CD4-positive, alpha-beta T cell (primary cell): ENCODE measurements around the gene CDK5RAP2. TPM values are rescaled to one million over a fixed set of nuclear protein-coding genes. Genes with fewer than 3 reads are reported as not detected.

Experiments
- ATAC-seq: fragments of 200-7000 bp; cut with Tn5 transposase; one replicate; pipeline ENCODE4 v1.10.0; 2022; ENCODE audit warnings: mild to moderate bottlenecking; ENCODE audit not compliant: poor library complexity
- CTCF ChIA-PET: fragments of 350-600 bp; sonication (Branson Sonifier 250); formaldehyde crosslinking; loops from one replicate; lab custom pipeline; 2021; ENCODE audit warnings: antibody characterized with exemption, inconsistent platforms; lab: Charles Lee
- POLR2A ChIA-PET: fragments of 350-600 bp; sonication (Branson Sonifier 250); formaldehyde crosslinking; loops from one replicate; lab custom pipeline; 2021; ENCODE audit warnings: antibody characterized with exemption, inconsistent platforms; lab: Charles Lee
- DNase-seq, 14 experiments: peaks; one replicate each; pipeline ENCODE4 v3.0.0-alpha.2; 2013 to 2020; ENCODE audit warnings: mixed read lengths in 2 of 14
- H3K27ac ChIP-seq, 2 donors: one replicate each; pipeline versions ENCODE4 v1.5.1 to v1.7.0; 2013; ENCODE audit warnings: low read length in 2 of 2, low read depth in 1 of 2, mild to moderate bottlenecking in 1 of 2
- H3K27me3 ChIP-seq, 2 experiments: 1 replicate in 1 of 2; 2 replicates in 1 of 2; pipeline versions ENCODE4 v1.6.1 to v1.7.0; 2013; ENCODE audit warnings: low read length in 2 of 2, control low read depth in 1 of 2, mild to moderate bottlenecking in 1 of 2, moderate library complexity in 1 of 2; ENCODE audit not compliant: insufficient read depth in 2 of 2, control insufficient read depth in 1 of 2
- H3K36me3 ChIP-seq: one replicate; pipeline ENCODE4 v1.6.1; 2013; ENCODE audit warnings: low read length, control low read depth; ENCODE audit not compliant: insufficient read depth
- H3K4me1 ChIP-seq: one replicate; pipeline ENCODE4 v1.6.1; 2013; ENCODE audit warnings: low read length, control low read depth; ENCODE audit not compliant: insufficient read depth
- H3K4me3 ChIP-seq: one replicate; pipeline ENCODE4 v1.5.1; 2013; ENCODE audit warnings: mild to moderate bottlenecking, low read length, moderate library complexity
- H3K9me3 ChIP-seq, 2 experiments: 1 replicate in 1 of 2; 2 replicates in 1 of 2; pipeline versions ENCODE4 v1.6.1 to v1.7.0; 2013; ENCODE audit warnings: low read length in 2 of 2, mild to moderate bottlenecking in 2 of 2, control low read depth in 1 of 2, moderate library complexity in 1 of 2; ENCODE audit not compliant: control insufficient read depth in 1 of 2, insufficient read depth in 1 of 2
- H3K27ac Mint-ChIP-seq: one replicate; pipeline ENCODE4 v1.8.0; 2020; ENCODE audit warnings: mixed read lengths
- H3K27me3 Mint-ChIP-seq: one replicate; pipeline ENCODE4 v1.8.0; 2021; ENCODE audit warnings: mixed read lengths
- H3K36me3 Mint-ChIP-seq: one replicate; pipeline ENCODE4 v1.8.0; 2021; ENCODE audit warnings: low read depth, mixed read lengths
- H3K4me1 Mint-ChIP-seq: one replicate; pipeline ENCODE4 v1.8.0; 2021; ENCODE audit warnings: low read depth, mixed read lengths
- H3K4me3 Mint-ChIP-seq: one replicate; pipeline ENCODE4 v1.8.0; 2020; ENCODE audit warnings: mild to moderate bottlenecking, mixed read lengths
- H3K9me3 Mint-ChIP-seq: one replicate; pipeline ENCODE4 v1.8.0; 2020; ENCODE audit warnings: mixed read lengths
- CTCF ChIP-seq: fragments of 200-600 bp; IDR thresholded peaks from one replicate; pipeline ENCODE4 v1.8.0; 2022; ENCODE audit warnings: antibody characterized with exemption, mild to moderate bottlenecking
- intact Hi-C, 2 experiments: fragments of 100-400 bp; cut with DNase I in 1 of 2; cut with micrococcal nuclease in 1 of 2; formaldehyde crosslinking; loops; one replicate each; pipeline versions ENCODE4 v1.15.1 to v1.9.0; 2023 to 2025; cut with DNase I, micrococcal nuclease
- total RNA-seq, 174 experiments: library from RNA in 2 of 174; stranded (reverse) in 2 of 174; gene quantifications; one replicate each; pipeline ENCODE4 v1.2.3 and lab custom pipeline; 2021 to 2026

The CDK5RAP2 gene
- total RNA-seq, 2 experiments from 2014 or later = 55.0 to 56.0 TPM

- Histone ChIP-seq H3K4me1 (no peaks in the 10 kb centered on the region), H3K36me3 (no peaks in the 10 kb centered on the region), H3K27ac (no peak overlapping the region), H3K4me3 (no peak overlapping the region), H3K27me3 (no peaks in the 10 kb centered on the region), H3K9me3 (peaks cover 3 to 28% of the 10 kb centered on the region in 2 experiments)
- intact Hi-C loops = no loop called here
- no peak for ATAC-seq
- ChIA-PET POLR2A (no interaction called here), CTCF (no interaction called here)
- no peaks in the 10 kb centered on the region for H3K27me3 Mint-ChIP-seq
- H3K4me3 Mint-ChIP-seq = no peak overlapping the region
- no peak for DNase-seq
- H3K36me3 Mint-ChIP-seq = peaks cover 11% of the 10 kb centered on the region
- TF ChIP-seq CTCF = no peak
- no peaks in the 10 kb centered on the region for H3K4me1 Mint-ChIP-seq
- H3K9me3 Mint-ChIP-seq = no peaks in the 10 kb centered on the region
- no peak overlapping the region for H3K27ac Mint-ChIP-seq
Observed at GRCh38 chr9:120374239-120374638, 205.7 kb downstream of the CDK5RAP2 start.

- ChIA-PET CTCF (no interaction called here), POLR2A (no interaction called here)
- no peak for DNase-seq
- ATAC-seq = no peak
- H3K9me3 Mint-ChIP-seq = no peaks in the 10 kb centered on the region
- Histone ChIP-seq H3K4me1 (no peaks in the 10 kb centered on the region), H3K4me3 (no peak overlapping the region), H3K27me3 (no peaks in the 10 kb centered on the region), H3K36me3 (no peaks in the 10 kb centered on the region), H3K27ac (no peak overlapping the region), H3K9me3 (peaks cover 0 to 20% of the 10 kb centered on the region in 2 experiments)
- no peaks in the 10 kb centered on the region for H3K27me3 Mint-ChIP-seq
- no peak for TF ChIP-seq CTCF
- intact Hi-C loops = no loop called here
- peaks cover 4% of the 10 kb centered on the region for H3K36me3 Mint-ChIP-seq
- no peaks in the 10 kb centered on the region for H3K4me1 Mint-ChIP-seq
- H3K4me3 Mint-ChIP-seq = no peak overlapping the region
- H3K27ac Mint-ChIP-seq = no peak overlapping the region
Observed at GRCh38 chr9:120372040-120372439, 207.9 kb downstream of the CDK5RAP2 start.

- H3K4me3 Mint-ChIP-seq = no peak overlapping the region
- no peak for ATAC-seq
- no peak for DNase-seq
- no peaks in the 10 kb centered on the region for H3K4me1 Mint-ChIP-seq
- no peaks in the 10 kb centered on the region for H3K36me3 Mint-ChIP-seq
- no peaks in the 10 kb centered on the region for H3K27me3 ChIP-seq
- no peaks in the 10 kb centered on the region for H3K9me3 Mint-ChIP-seq
- no peak overlapping the region for H3K4me3 ChIP-seq
- CTCF ChIA-PET = no interaction called here
- POLR2A ChIA-PET = no interaction called here
- no peaks in the 10 kb centered on the region for H3K36me3 ChIP-seq
- peaks cover 0 to 5% of the 10 kb centered on the region in 2 experiments for H3K9me3 ChIP-seq
- no peaks in the 10 kb centered on the region for H3K27me3 Mint-ChIP-seq
- intact Hi-C loops = no loop called here
- no peak overlapping the region for H3K27ac Mint-ChIP-seq
- TF ChIP-seq CTCF = no peak
- no peaks in the 10 kb centered on the region for H3K4me1 ChIP-seq
- H3K27ac ChIP-seq = no peak overlapping the region
Observed at GRCh38 chr9:120369608-120370220, 210.3 kb downstream of the CDK5RAP2 start.
